H1 (cell line): ENCODE data around the gene RMRP. TPM values are rescaled to one million over a fixed set of nuclear protein-coding genes. Genes with fewer than 3 reads are reported as not detected.
"Not testable (repeated sequence)": the region's sequence is repeated elsewhere in the genome, so short reads cannot be mapped to it uniquely, and the experiment has no call there.

Experiments used
- CTCF ChIA-PET: fragments of 300-600 bp; sonication (Branson Sonifier 250); formaldehyde crosslinking; loops from one replicate; lab custom pipeline; 2021; ENCODE audit not compliant: partially characterized antibody; lab: Charles Lee
- POLR2A ChIA-PET: fragments of 300-600 bp; sonication (Branson Sonifier 250); formaldehyde crosslinking; loops from one replicate; lab custom pipeline; 2021; ENCODE audit warnings: inconsistent platforms; ENCODE audit not compliant: partially characterized antibody; lab: Charles Lee
- DNase-seq, 2 experiments: peaks; one replicate each; pipeline versions ENCODE4 v3.0.0 to v3.0.0-alpha.2; 2010 to 2022; ENCODE audit warnings: low spot score in 2 of 2, low read depth in 1 of 2, mixed read lengths in 1 of 2
- FAIRE-seq: peaks from 2 replicates; lab custom pipeline; 2011; peaks lifted over from hg19 to GRCh38; lab: Jason Lieb, UNC
- H2AFZ ChIP-seq: 2 replicates; pipeline ENCODE4 v1.8.1; 2012; ENCODE audit warnings: low read length, inconsistent platforms
- H2AK5ac ChIP-seq: 2 replicates; pipeline ENCODE4 v1.6.1; 2013; ENCODE audit warnings: low read depth, low read length
- H2BK120ac ChIP-seq: replicated peaks from 2 replicates; pipeline ENCODE3; 2013; ENCODE audit warnings: low read depth, low read length, inconsistent platforms
- H2BK12ac ChIP-seq: 2 replicates; pipeline ENCODE4 v1.6.1; 2013; ENCODE audit warnings: low read depth, low read length
- H2BK15ac ChIP-seq: 2 replicates; pipeline ENCODE4 v1.6.1; 2013; ENCODE audit warnings: low read length
- H2BK20ac ChIP-seq: 2 replicates; pipeline ENCODE4 v1.6.1; 2013; ENCODE audit warnings: low read length
- H2BK5ac ChIP-seq: 2 replicates; pipeline ENCODE4 v1.6.1; 2013; ENCODE audit warnings: low read depth, low read length
- H3K14ac ChIP-seq: 2 replicates; pipeline ENCODE4 v1.6.1; 2013; ENCODE audit warnings: inconsistent platforms; ENCODE audit not compliant: insufficient read length
- H3K18ac ChIP-seq: 2 replicates; pipeline ENCODE4 v1.6.1; 2013; ENCODE audit warnings: low read length; ENCODE audit errors: extremely low read depth
- H3K23ac ChIP-seq: 2 replicates; pipeline ENCODE4 v1.6.1; 2013; ENCODE audit warnings: inconsistent platforms; ENCODE audit not compliant: insufficient read length
- H3K23me2 ChIP-seq: 2 replicates; pipeline ENCODE4 v1.6.1; 2013; ENCODE audit warnings: low read depth, low read length
- H3K27ac ChIP-seq: 2 replicates; pipeline ENCODE4 v1.6.1; 2011; ENCODE audit warnings: low read depth, low read length, inconsistent platforms
- H3K27me3 ChIP-seq, 4 experiments: replicated peaks in 1 of 4; 1 replicate in 1 of 4; 2 replicates in 3 of 4; pipeline versions ENCODE4 v1.6.1 to v1.8.1; 2011 to 2013; ENCODE audit warnings: low read length in 3 of 4, mild to moderate bottlenecking in 3 of 4, inconsistent platforms in 2 of 4, mixed read lengths in 2 of 4, moderate library complexity in 1 of 4; ENCODE audit not compliant: control insufficient read depth in 3 of 4, insufficient read depth in 3 of 4; ENCODE audit errors: extremely low read depth in 1 of 4
- H3K36me3 ChIP-seq, 4 experiments: 2 replicates each; pipeline versions ENCODE4 v1.6.1 to v1.8.1; 2011 to 2013; ENCODE audit warnings: mild to moderate bottlenecking in 4 of 4, low read length in 3 of 4, moderate library complexity in 2 of 4, control low read depth in 1 of 4, inconsistent platforms in 1 of 4; ENCODE audit not compliant: insufficient read depth in 4 of 4, control insufficient read depth in 2 of 4
- H3K4ac ChIP-seq: replicated peaks from 2 replicates; pipeline ENCODE3; 2013; ENCODE audit warnings: low read length, low read depth, mixed read lengths, inconsistent platforms; ENCODE audit not compliant: insufficient read length
- H3K4me1 ChIP-seq, 4 experiments: replicated peaks in 1 of 4; 1 replicate in 1 of 4; 2 replicates in 3 of 4; pipeline versions ENCODE4 v1.6.1 to v1.8.1; 2011 to 2013; ENCODE audit warnings: low read length in 3 of 4, inconsistent platforms in 2 of 4, mixed read lengths in 1 of 4; ENCODE audit not compliant: insufficient read depth in 4 of 4, control insufficient read depth in 3 of 4
- H3K4me2 ChIP-seq, 2 experiments: 2 replicates each; pipeline versions ENCODE4 v1.6.1 to v1.8.1; 2011 to 2013; ENCODE audit warnings: low read depth in 2 of 2, low read length in 2 of 2, control low read depth in 1 of 2, inconsistent platforms in 1 of 2, mild to moderate bottlenecking in 1 of 2; ENCODE audit not compliant: insufficient read depth in 1 of 2
- H3K4me3 ChIP-seq, 4 experiments: fragments of 200-600, 300-600 bp in 1 of 4; sonication (generic), shearing (Covaris generic), sonication (Bioruptor Twin) in 1 of 4; 2 replicates each; pipeline versions ENCODE4 v1.5.1 to v1.8.1; 2011 to 2016; ENCODE audit warnings: low read length in 4 of 4, low read depth in 3 of 4, control low read depth in 2 of 4, inconsistent platforms in 2 of 4, mild to moderate bottlenecking in 2 of 4, mixed read lengths in 1 of 4, moderate library complexity in 1 of 4; ENCODE audit not compliant: insufficient read depth in 2 of 4; ENCODE audit errors: extremely low read depth in 1 of 4
- H3K56ac ChIP-seq: replicated peaks from 2 replicates; pipeline ENCODE3; 2013; ENCODE audit warnings: low read depth, mild to moderate bottlenecking, mixed read lengths, low read length, inconsistent platforms; ENCODE audit not compliant: insufficient read length
- H3K79me1 ChIP-seq: 2 replicates; pipeline ENCODE4 v1.6.1; 2013; ENCODE audit warnings: low read depth, low read length, control low read depth
- H3K79me2 ChIP-seq, 2 experiments: 2 replicates each; pipeline versions ENCODE4 v1.6.1 to v1.8.1; 2012 to 2013; ENCODE audit warnings: low read length in 2 of 2, mild to moderate bottlenecking in 2 of 2, inconsistent platforms in 1 of 2; ENCODE audit not compliant: insufficient read depth in 2 of 2, control insufficient read depth in 1 of 2
- H3K9ac ChIP-seq, 4 experiments: replicated peaks in 1 of 4; 1 replicate in 1 of 4; 2 replicates in 3 of 4; pipeline versions ENCODE4 v1.6.1 to v1.8.1; 2011 to 2013; ENCODE audit warnings: low read depth in 3 of 4, low read length in 3 of 4, control low read depth in 2 of 4, mild to moderate bottlenecking in 2 of 4, moderate library complexity in 2 of 4, inconsistent platforms in 1 of 4; ENCODE audit errors: extremely low read depth in 1 of 4
- H3K9me3 ChIP-seq, 2 experiments: 2 replicates each; pipeline versions ENCODE4 v1.6.1 to v1.8.1; 2012 to 2013; ENCODE audit warnings: mild to moderate bottlenecking in 2 of 2, moderate library complexity in 2 of 2, control low read depth in 1 of 2, inconsistent platforms in 1 of 2, low read depth in 1 of 2, low read length in 1 of 2, mixed read lengths in 1 of 2; ENCODE audit not compliant: insufficient read depth in 2 of 2
- H4K20me1 ChIP-seq, 2 experiments: replicated peaks in 1 of 2; 2 replicates each; pipeline versions ENCODE3 to v1.8.1; 2011 to 2013; ENCODE audit warnings: inconsistent platforms in 2 of 2, low read length in 2 of 2, mild to moderate bottlenecking in 1 of 2; ENCODE audit not compliant: insufficient read depth in 2 of 2, control insufficient read depth in 1 of 2
- H4K5ac ChIP-seq: 2 replicates; pipeline ENCODE4 v1.6.1; 2013; ENCODE audit warnings: low read length, low read depth, mixed read lengths, inconsistent platforms; ENCODE audit not compliant: insufficient read length
- H4K8ac ChIP-seq: 2 replicates; pipeline ENCODE4 v1.8.0; 2013; ENCODE audit warnings: mild to moderate bottlenecking, moderate library complexity, low read length, inconsistent platforms; ENCODE audit not compliant: insufficient read depth; ENCODE audit errors: extremely low read depth
- H4K91ac ChIP-seq: replicated peaks from 2 replicates; pipeline ENCODE3; 2013; ENCODE audit warnings: low read length, mixed read lengths, inconsistent platforms; ENCODE audit not compliant: insufficient read length
- WGBS, 2 experiments: shearing (Covaris generic) in 1 of 2; methylation state at CpG; one replicate each; pipeline versions ENCODE4 v1.1.6 to v1.1.7; 2013 to 2015; ENCODE audit warnings: low lambda C conversion rate in 2 of 2, mixed read lengths in 2 of 2, inconsistent platforms in 1 of 2, low coverage in 1 of 2, missing lambda C conversion rate in 1 of 2; ENCODE audit not compliant: insufficient replicate concordance in 2 of 2, insufficient coverage in 1 of 2, insufficient read length in 1 of 2; ENCODE audit errors: extremely low coverage in 1 of 2, missing lambda C conversion rate in 1 of 2; 5-methylcytosine and 5-hydroxymethylcytosine counted together
- polyA plus RNA-seq, 7 experiments: library from polyadenylated mRNA; depleted of rRNA in 3 of 7; stranded (reverse) in 5 of 7; unstranded in 2 of 7; fragments of >200 nt in 5 of 7; fragments of 200-250 nt in 2 of 7; gene quantifications; 1 replicate in 5 of 7; 2 replicates in 1 of 7; 4 replicates in 1 of 7; pipeline versions ENCODE4 v1.2.1 to v1.2.3, GENCODE V29; 2011 to 2013; ENCODE audit warnings: missing spikeins in 2 of 7, mixed read lengths in 2 of 7
- total RNA-seq: library from RNA; stranded (reverse); fragmentation: NEBNext Ultra II Directional; extraction: Animal tissue kit (Norgen Biotek cat#: 25700); gene quantifications from 2 replicates; pipeline ENCODE4 v1.2.1, GENCODE V29; 2021

Gene RMRP
- total and polyA plus RNA-seq, 2 of the 8 experiments (the other 6 are each of a cell fraction or from before 2014, with no cell fraction given), result 169 to 14,987 TPM

GRCh38 chr9:35612066-35612465 is 45.8 kb downstream of the RMRP start:
- not testable (repeated sequence) for H4K91ac ChIP-seq, H2BK12ac ChIP-seq, H4K20me1 ChIP-seq, H3K4me3 ChIP-seq, H3K9me3 ChIP-seq, H2AK5ac ChIP-seq, H2BK5ac ChIP-seq, FAIRE-seq, H4K5ac ChIP-seq, H3K79me1 ChIP-seq, H3K27ac ChIP-seq, H3K23me2 ChIP-seq, H3K9ac ChIP-seq, H3K18ac ChIP-seq, H3K56ac ChIP-seq, H3K27me3 ChIP-seq, DNase-seq, H3K4me1 ChIP-seq, H3K79me2 ChIP-seq, H2BK120ac ChIP-seq, H3K14ac ChIP-seq, H3K4me2 ChIP-seq, H3K23ac ChIP-seq, H3K4ac ChIP-seq, H2BK15ac ChIP-seq, H2BK20ac ChIP-seq, H4K8ac ChIP-seq, H2AFZ ChIP-seq
- WGBS, 2 experiments, result 87% methylated on average over 4 of the region's 4 CpGs; no CpG with 5 or more reads in 1 of the 2 experiments
- POLR2A ChIA-PET, result interaction anchor here (0.8 to 1.6 kb wide), 6 partner anchors 12 to 77 kb away, joined by 3 to 5 read pairs (median 4); partner anchors contain the start of genes CCDC107 and RMRP
- CTCF ChIA-PET, result interaction anchor here (0.9 to 6.1 kb wide), 27 partner anchors 8 to 309 kb away, joined by 3 to 47 read pairs (median 7); partner anchors contain the start of genes ARHGEF39, CCDC107, CREB3 and RMRP
- H3K36me3 ChIP-seq, result peaks cover 3 to 12% (median 9%) of the 10 kb centered on the region in 4 experiments; a peak in 5 of 8 replicates
